Fibroblast of villous mesenchyme (primary cell): Measurements from ENCODE around the gene C19orf38. TPM values are rescaled to one million over a fixed set of nuclear protein-coding genes. Genes with fewer than 3 reads are reported as not detected.
"Not testable (repeated sequence)": the region's sequence is repeated elsewhere in the genome, so short reads cannot be mapped to it uniquely, and the experiment has no call there.

Experiments used
- DNase-seq: peaks from one replicate; pipeline ENCODE4 v3.0.0-alpha.2; 2010; ENCODE audit warnings: low read depth
- H3K4me3 ChIP-seq: 2 replicates; pipeline ENCODE4 v1.5.1; 2011; ENCODE audit warnings: low read depth, mild to moderate bottlenecking, low read length
- CTCF ChIP-seq: IDR thresholded peaks from 2 replicates; pipeline ENCODE4 v1.5.1; 2012; ENCODE audit warnings: low read depth, mild to moderate bottlenecking, low read length; ENCODE audit not compliant: insufficient read depth
- total RNA-seq: library from RNA; depleted of rRNA; stranded (reverse); fragments of >200 nt; gene quantifications from 2 replicates; pipeline ENCODE4 v1.2.3, GENCODE V29; 2012

The C19orf38 gene
- total RNA-seq, 1 donor = 0.43 TPM

GRCh38 chr19:10861103-10861651, 13.0 kb downstream of the C19orf38 start:
- peak; percentile 56 for TF ChIP-seq CTCF
- no peak overlapping the region for H3K4me3 ChIP-seq
- DNase-seq = no peak

GRCh38 chr19:10862561-10863106, 14.4 kb downstream of the C19orf38 start:
- H3K4me3 ChIP-seq = no peak overlapping the region
- TF ChIP-seq CTCF = no peak
- DNase-seq = no peak

- no peak for TF ChIP-seq CTCF
- H3K4me3 ChIP-seq = no peak overlapping the region
- DNase-seq = peak; percentile 81
These were observed 15.0 kb downstream of the C19orf38 start for GRCh38 chr19:10863107-10863717.

- peak; percentile 78 for DNase-seq
- H3K4me3 ChIP-seq = no peak overlapping the region
- TF ChIP-seq CTCF = peak; percentile 97
These were observed 16.3 kb downstream of the C19orf38 start for GRCh38 chr19:10864538-10864899.

GRCh38 chr19:10866495-10866894, 18.3 kb downstream of the C19orf38 start:
- DNase-seq = no peak
- no peak for TF ChIP-seq CTCF
- H3K4me3 ChIP-seq = no peak overlapping the region

- no peak for DNase-seq
These were observed 20.8 kb downstream of the C19orf38 start for GRCh38 chr19:10868872-10869547.

GRCh38 chr19:10869872-10870311, 21.7 kb downstream of the C19orf38 start:
- not testable (repeated sequence) for DNase-seq, H3K4me3 ChIP-seq

More at GRCh38 chr19:10868872-10869547, 20.8 kb downstream of the C19orf38 start:
- H3K4me3 ChIP-seq = no peak overlapping the region
- no peak for TF ChIP-seq CTCF
